Neural progenitor cell (in vitro differentiated cells): ENCODE measurements around the gene CCDC91. TPM values are rescaled to one million over a fixed set of nuclear protein-coding genes. Genes with fewer than 3 reads are reported as not detected.

Experiments
- DNase-seq: peaks from one replicate; pipeline ENCODE4 v3.0.0-alpha.2; 2016; ENCODE audit warnings: low spot score
- H2AFZ ChIP-seq: fragments of 200-600 bp; sonication (generic); replicated peaks from 2 replicates; pipeline ENCODE4 v1.6.1; 2016; ENCODE audit warnings: antibody characterized with exemption
- H3F3A ChIP-seq: fragments of 200-600 bp; sonication (generic); 2 replicates; pipeline ENCODE4 v1.6.1; 2016; ENCODE audit warnings: antibody characterized with exemption, low read depth
- H3K27ac ChIP-seq: fragments of 200-600 bp; sonication (generic); 2 replicates; pipeline ENCODE4 v1.5.1; 2016; ENCODE audit warnings: mild to moderate bottlenecking
- H3K27me3 ChIP-seq: fragments of 200-600 bp; sonication (generic); 2 replicates; pipeline ENCODE4 v1.6.1; 2016; ENCODE audit warnings: mild to moderate bottlenecking, moderate library complexity
- H3K36me3 ChIP-seq: fragments of 200-600 bp; sonication (generic); 2 replicates; pipeline ENCODE4 v1.5.1; 2016
- H3K4me1 ChIP-seq: fragments of 200-600 bp; sonication (generic); 2 replicates; pipeline ENCODE4 v1.6.1; 2016; ENCODE audit warnings: mixed run types
- H3K4me2 ChIP-seq: fragments of 200-600 bp; sonication (generic); 2 replicates; pipeline ENCODE4 v1.6.1; 2016
- H3K4me3 ChIP-seq: fragments of 200-600 bp; sonication (generic); 2 replicates; pipeline ENCODE4 v1.5.1; 2016
- H3K79me2 ChIP-seq: fragments of 200-600 bp; sonication (generic); 2 replicates; pipeline ENCODE4 v1.6.1; 2016; ENCODE audit warnings: low read depth
- H3K9ac ChIP-seq: fragments of 200-600 bp; sonication (generic); 2 replicates; pipeline ENCODE4 v1.6.1; 2016
- H3K9me3 ChIP-seq: fragments of 200-600 bp; sonication (generic); 2 replicates; pipeline ENCODE4 v1.5.1; 2016; ENCODE audit warnings: low read depth
- H4K20me1 ChIP-seq: fragments of 200-600 bp; sonication (generic); 2 replicates; pipeline ENCODE4 v1.6.1; 2016; ENCODE audit warnings: low read depth
- H3K27ac Mint-ChIP-seq: 3 replicates; pipeline ENCODE4 v1.8.0; 2021; ENCODE audit warnings: mixed read lengths
- H3K27me3 Mint-ChIP-seq: 2 replicates; pipeline ENCODE4 v1.8.0; 2022; ENCODE audit warnings: low read depth, mild to moderate bottlenecking, inconsistent platforms, moderate library complexity, mixed read lengths; ENCODE audit not compliant: insufficient read depth
- H3K36me3 Mint-ChIP-seq: 3 replicates; pipeline ENCODE4 v1.8.0; 2021; ENCODE audit warnings: mixed read lengths
- H3K4me1 Mint-ChIP-seq: 3 replicates; pipeline ENCODE4 v1.8.0; 2021; ENCODE audit warnings: mixed read lengths
- H3K4me3 Mint-ChIP-seq: 3 replicates; pipeline ENCODE4 v1.8.0; 2021; ENCODE audit warnings: mild to moderate bottlenecking, moderate library complexity, mixed read lengths
- H3K9me3 Mint-ChIP-seq: 3 replicates; pipeline ENCODE4 v1.8.0; 2020; ENCODE audit warnings: mixed read lengths
- CTCF ChIP-seq: fragments of 200-600 bp; sonication (generic); IDR thresholded peaks from 2 replicates; pipeline ENCODE4 v1.5.1; 2017; ENCODE audit warnings: antibody characterized with exemption, mild to moderate bottlenecking
- EZH2 ChIP-seq: fragments of 200-600 bp; sonication (generic); IDR thresholded peaks from 2 replicates; pipeline ENCODE4 v1.6.1; 2017; ENCODE audit warnings: antibody characterized with exemption, mild to moderate bottlenecking, moderate library complexity
- EZH2phosphoT487 ChIP-seq: fragments of 200-600 bp; sonication (generic); IDR thresholded peaks from 2 replicates; pipeline ENCODE4 v1.6.1; 2017; ENCODE audit warnings: antibody characterized with exemption
- total RNA-seq: library from RNA; depleted of rRNA; stranded (reverse); fragments of >200 nt; gene quantifications from 2 replicates; pipeline ENCODE4 v1.2.3, GENCODE V29; 2015; ENCODE audit warnings: low replicate concordance

Gene CCDC91
- total RNA-seq, 1 donor from 2014 or later, result 35.8 TPM

GRCh38 chr12:28574746-28575592 lies 384.7 kb downstream of the CCDC91 start:
- Histone ChIP-seq H3K4me3 (no peak overlapping the region), H3K4me2 (no peak overlapping the region), H3K9ac (no peak overlapping the region), H3K27me3 (no peaks in the 10 kb centered on the region), H4K20me1 (no peaks in the 10 kb centered on the region), H3K4me1 (no peaks in the 10 kb centered on the region), H3K9me3 (no peaks in the 10 kb centered on the region), H3K27ac (no peak overlapping the region), H3F3A (no peaks in the 10 kb centered on the region), H3K36me3 (no peaks in the 10 kb centered on the region), H3K79me2 (no peaks in the 10 kb centered on the region), H2AFZ (no peak overlapping the region)
- no peak overlapping the region for H3K27ac Mint-ChIP-seq
- H3K9me3 Mint-ChIP-seq, result no peaks in the 10 kb centered on the region
- TF ChIP-seq EZH2phosphoT487, result no peak
- no peak overlapping the region for H3K4me3 Mint-ChIP-seq
- peaks cover 3% of the 10 kb centered on the region for H3K27me3 Mint-ChIP-seq
- H3K4me1 Mint-ChIP-seq, result peaks cover 3% of the 10 kb centered on the region
- no peak for DNase-seq
- H3K36me3 Mint-ChIP-seq, result no peaks in the 10 kb centered on the region

GRCh38 chr12:28575593-28576205 lies 385.4 kb downstream of the CCDC91 start:
- H3K9ac ChIP-seq, result no peak overlapping the region
- no peak overlapping the region for H3K4me3 Mint-ChIP-seq
- peaks cover 3% of the 10 kb centered on the region for H3K27me3 Mint-ChIP-seq
- no peak overlapping the region for H3K4me2 ChIP-seq
- H3K36me3 Mint-ChIP-seq, result no peaks in the 10 kb centered on the region
- H3K27ac Mint-ChIP-seq, result no peak overlapping the region
- H3F3A ChIP-seq, result no peaks in the 10 kb centered on the region
- no peaks in the 10 kb centered on the region for H3K4me1 ChIP-seq
- no peaks in the 10 kb centered on the region for H3K9me3 Mint-ChIP-seq
- H4K20me1 ChIP-seq, result no peaks in the 10 kb centered on the region
- no peak overlapping the region for H2AFZ ChIP-seq
- H3K27ac ChIP-seq, result no peak overlapping the region
- H3K79me2 ChIP-seq, result no peaks in the 10 kb centered on the region
- no peaks in the 10 kb centered on the region for H3K36me3 ChIP-seq
- H3K4me3 ChIP-seq, result no peak overlapping the region
- no peaks in the 10 kb centered on the region for H3K9me3 ChIP-seq
- H3K4me1 Mint-ChIP-seq, result peaks cover 3% of the 10 kb centered on the region
- DNase-seq, result no peak
- no peaks in the 10 kb centered on the region for H3K27me3 ChIP-seq
- no peak for TF ChIP-seq EZH2
- no peak for TF ChIP-seq EZH2phosphoT487
- no peak for TF ChIP-seq CTCF

GRCh38 chr12:28578361-28578760 lies 388.1 kb downstream of the CCDC91 start:
- Mint-ChIP-seq H3K36me3 (no peaks in the 10 kb centered on the region), H3K9me3 (no peaks in the 10 kb centered on the region), H3K4me1 (no peaks in the 10 kb centered on the region), H3K27ac (no peak overlapping the region), H3K4me3 (no peak overlapping the region), H3K27me3 (peaks cover 3% of the 10 kb centered on the region)
- Histone ChIP-seq H3K27ac (no peak overlapping the region), H3F3A (no peaks in the 10 kb centered on the region), H4K20me1 (no peaks in the 10 kb centered on the region), H3K36me3 (no peaks in the 10 kb centered on the region), H3K4me1 (no peaks in the 10 kb centered on the region), H2AFZ (no peak overlapping the region), H3K9me3 (no peaks in the 10 kb centered on the region), H3K27me3 (no peaks in the 10 kb centered on the region), H3K79me2 (no peaks in the 10 kb centered on the region), H3K9ac (no peak overlapping the region), H3K4me3 (no peak overlapping the region), H3K4me2 (no peak overlapping the region)
- DNase-seq, result no peak
- TF ChIP-seq CTCF, result no peak
- TF ChIP-seq EZH2, result no peak
- TF ChIP-seq EZH2phosphoT487, result no peak

- no peak overlapping the region for H3K9ac ChIP-seq
- Mint-ChIP-seq H3K27me3 (peaks cover 3% of the 10 kb centered on the region), H3K36me3 (no peaks in the 10 kb centered on the region), H3K27ac (no peak overlapping the region), H3K4me1 (no peaks in the 10 kb centered on the region), H3K9me3 (no peaks in the 10 kb centered on the region), H3K4me3 (no peak overlapping the region)
- no peaks in the 10 kb centered on the region for H3K36me3 ChIP-seq
- no peak overlapping the region for H3K4me2 ChIP-seq
- no peaks in the 10 kb centered on the region for H3K79me2 ChIP-seq
- H3F3A ChIP-seq, result no peaks in the 10 kb centered on the region
- H3K27ac ChIP-seq, result no peak overlapping the region
- no peak overlapping the region for H2AFZ ChIP-seq
- no peak for DNase-seq
- H3K27me3 ChIP-seq, result no peaks in the 10 kb centered on the region
- H3K9me3 ChIP-seq, result no peaks in the 10 kb centered on the region
- H4K20me1 ChIP-seq, result no peaks in the 10 kb centered on the region
- TF ChIP-seq EZH2phosphoT487, result no peak
- H3K4me1 ChIP-seq, result no peaks in the 10 kb centered on the region
- H3K4me3 ChIP-seq, result no peak overlapping the region
These were observed 388.6 kb downstream of the CCDC91 start for GRCh38 chr12:28578833-28579252.
